ENCODE measurements around the gene NAPG.
"Not testable (repeated sequence)": the region's sequence is repeated elsewhere in the genome, so short reads cannot be mapped to it uniquely, and the experiment has no call there.

Gene NAPG

DNA sequence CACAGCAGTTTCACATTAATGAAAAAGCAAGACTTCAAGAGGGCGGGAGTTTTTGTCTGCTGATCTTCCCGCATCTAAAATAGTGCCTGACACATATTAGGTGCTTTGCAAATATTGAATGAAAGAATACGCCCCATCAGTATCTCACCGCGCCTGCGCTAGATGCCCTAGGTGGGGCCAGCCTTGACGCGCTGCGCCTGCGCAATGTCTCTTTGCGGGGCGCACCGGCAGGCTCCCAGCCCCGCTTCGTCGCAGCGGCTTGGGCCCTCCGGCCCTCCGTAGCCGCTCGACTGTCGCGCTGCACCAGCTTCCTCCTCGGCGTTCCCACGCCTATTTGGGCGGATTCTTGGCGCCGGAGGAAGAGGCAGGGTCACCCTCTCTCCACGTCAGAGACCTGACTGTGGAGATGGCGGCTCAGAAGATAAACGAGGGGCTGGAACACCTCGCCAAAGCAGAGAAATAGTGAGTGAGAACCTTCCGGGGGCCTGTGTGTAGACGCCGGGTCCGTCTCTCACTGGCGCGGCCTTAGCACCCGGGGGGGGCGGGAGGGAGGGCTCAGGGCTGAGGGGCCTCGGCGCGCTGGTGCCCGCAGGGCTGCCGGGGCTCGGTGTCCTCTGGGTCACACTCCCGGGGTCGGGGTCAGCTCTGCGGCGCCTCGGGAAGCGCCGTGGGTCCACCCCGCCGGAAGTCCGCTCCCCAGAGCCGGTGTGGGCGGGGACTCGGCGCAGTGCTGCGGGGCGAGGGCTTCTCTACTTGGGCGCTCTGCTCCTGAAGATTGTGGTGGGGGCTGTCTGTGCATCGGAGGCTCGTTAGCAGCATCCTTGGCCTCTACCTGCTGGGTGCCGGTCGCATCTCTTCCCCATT lies at the start of gene NAPG:
Gene NAPG, plus strand, starts transcription at position 331 of the 864 bp plus-strand sequence. Its CDS starts 76 bp downstream, at position 407.
- peak; percentile 33 to 94 (median 84) for DNase-seq

DNA sequence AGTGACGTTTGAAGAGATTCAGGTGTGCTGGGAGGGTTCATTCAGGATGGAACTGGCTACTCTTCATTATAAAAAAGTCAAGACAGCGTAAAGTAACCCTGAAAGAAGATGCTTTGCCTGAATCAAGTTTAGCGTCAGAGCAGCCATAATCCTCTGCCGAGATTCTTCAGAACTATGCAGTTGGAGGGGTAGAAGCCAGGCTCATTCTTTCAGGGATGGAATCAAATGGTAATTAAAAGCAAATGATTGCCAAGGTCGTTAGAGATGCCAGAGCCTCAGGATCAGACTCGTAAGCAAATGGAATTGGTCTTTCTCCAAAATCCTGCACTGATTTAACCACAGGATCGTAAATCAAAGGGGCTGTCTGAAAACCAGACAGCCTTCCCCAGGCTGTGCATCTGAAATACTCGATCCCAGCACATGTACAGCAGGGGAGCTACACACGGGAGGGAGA lies 49.5 kb upstream of the NAPG start:
- no peak for DNase-seq

DNA sequence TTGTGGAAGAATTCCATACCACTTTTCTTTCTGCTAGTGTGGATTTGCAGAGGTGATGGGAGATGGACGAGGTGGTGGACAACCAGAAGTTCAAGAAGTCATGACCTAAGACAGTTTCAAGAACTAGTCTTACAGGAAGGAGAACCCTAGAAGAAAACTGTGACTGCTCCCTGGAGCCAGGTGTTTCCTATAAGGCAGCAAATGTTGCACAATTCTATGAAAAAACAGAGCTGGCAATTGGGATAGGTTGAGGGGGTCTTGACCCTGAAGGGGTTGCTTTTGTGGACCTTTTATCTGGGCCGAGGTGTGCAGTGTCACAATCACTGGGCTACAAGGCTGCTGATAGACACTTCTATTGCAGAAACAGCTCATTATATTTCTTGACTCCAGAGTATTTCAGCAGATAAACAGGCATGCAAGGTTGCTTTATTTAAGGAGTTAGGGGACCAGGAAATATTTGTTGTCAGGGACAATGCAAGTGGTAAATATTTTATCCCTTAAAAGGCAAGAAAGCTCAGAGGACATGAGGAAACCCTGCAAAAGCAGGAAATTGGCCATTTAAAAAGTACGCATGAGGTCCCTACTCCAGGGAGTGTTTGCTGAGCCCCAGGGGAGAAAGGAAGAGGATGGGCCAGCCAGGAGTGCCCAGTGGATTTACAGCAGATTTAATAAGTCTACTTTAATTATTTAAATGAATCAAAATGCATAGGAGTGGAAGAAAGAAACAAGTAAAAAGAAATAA lies 48.5 kb upstream of the NAPG start:
- no peak for DNase-seq

DNA sequence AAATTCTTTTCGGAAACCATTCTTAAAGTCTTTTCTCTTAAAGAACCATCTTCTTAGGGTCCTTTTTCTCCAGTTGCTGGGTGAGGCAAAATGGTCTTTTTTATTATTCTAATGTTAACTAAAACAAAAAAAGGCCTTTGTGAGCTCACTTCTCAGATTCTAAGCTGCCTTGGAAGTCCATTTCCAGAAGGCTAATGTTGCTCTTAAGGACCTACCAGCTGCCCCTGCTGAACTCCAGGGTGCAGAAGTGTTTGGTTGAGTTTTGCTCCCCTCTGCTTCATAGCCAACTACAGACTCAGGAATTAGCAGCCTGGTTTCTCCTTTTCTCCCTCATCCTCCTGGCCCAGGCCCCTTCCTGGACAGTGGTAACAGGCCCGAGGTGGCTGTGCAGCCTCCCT lies 48.0 kb upstream of the NAPG start:
- DNase-seq: no peak

DNA sequence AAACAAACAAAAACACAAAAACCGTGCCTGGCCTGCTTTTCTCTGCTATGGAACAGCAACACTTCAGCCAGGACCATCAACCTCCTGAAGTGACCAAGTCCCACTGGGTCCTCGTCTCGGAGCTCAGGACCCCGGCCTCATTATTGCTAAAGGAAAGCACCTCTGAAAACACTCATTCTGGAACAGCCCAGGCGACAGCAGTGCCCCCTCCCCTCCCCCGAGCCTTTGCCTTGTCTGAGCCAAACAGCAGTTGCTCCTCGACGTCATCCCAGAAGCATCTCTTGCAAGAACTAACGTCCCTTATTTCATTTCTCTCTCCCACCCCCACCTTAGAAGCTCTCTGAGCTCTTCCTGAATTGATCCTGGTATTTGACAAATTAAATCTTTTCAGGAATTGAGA lies 44.0 kb upstream of the NAPG start:
- DNase-seq: no peak

DNA sequence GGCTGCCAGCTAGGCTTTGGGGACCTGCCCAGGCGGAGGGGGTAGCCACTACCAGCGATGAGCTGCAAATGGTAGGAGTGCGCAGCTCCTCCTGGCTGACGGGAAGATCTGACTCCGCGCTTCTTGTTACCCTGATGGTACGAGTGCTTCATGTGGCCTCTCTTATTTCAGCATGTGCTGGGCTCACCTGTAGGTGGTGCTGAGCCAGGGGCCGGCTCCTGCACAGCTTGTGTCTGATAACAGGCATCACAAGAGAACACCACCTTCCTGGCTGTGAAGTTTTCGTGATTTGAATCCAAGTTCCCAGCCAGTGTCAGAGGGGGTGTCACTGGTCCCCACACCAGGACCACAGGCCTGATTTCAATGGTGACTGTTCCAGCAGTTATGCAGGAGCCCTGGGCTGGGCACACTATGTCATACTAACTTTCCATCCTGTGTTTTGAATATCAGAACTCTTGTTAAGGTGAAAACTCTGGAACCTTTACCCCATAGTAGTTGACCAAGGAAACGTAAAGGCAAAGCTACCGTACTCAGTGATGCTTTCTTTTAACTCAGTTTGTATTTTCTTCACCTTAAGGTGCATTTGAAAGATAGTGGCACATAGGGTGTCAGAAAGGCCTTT lies 43.4 kb upstream of the NAPG start:
- no peak for DNase-seq

DNA sequence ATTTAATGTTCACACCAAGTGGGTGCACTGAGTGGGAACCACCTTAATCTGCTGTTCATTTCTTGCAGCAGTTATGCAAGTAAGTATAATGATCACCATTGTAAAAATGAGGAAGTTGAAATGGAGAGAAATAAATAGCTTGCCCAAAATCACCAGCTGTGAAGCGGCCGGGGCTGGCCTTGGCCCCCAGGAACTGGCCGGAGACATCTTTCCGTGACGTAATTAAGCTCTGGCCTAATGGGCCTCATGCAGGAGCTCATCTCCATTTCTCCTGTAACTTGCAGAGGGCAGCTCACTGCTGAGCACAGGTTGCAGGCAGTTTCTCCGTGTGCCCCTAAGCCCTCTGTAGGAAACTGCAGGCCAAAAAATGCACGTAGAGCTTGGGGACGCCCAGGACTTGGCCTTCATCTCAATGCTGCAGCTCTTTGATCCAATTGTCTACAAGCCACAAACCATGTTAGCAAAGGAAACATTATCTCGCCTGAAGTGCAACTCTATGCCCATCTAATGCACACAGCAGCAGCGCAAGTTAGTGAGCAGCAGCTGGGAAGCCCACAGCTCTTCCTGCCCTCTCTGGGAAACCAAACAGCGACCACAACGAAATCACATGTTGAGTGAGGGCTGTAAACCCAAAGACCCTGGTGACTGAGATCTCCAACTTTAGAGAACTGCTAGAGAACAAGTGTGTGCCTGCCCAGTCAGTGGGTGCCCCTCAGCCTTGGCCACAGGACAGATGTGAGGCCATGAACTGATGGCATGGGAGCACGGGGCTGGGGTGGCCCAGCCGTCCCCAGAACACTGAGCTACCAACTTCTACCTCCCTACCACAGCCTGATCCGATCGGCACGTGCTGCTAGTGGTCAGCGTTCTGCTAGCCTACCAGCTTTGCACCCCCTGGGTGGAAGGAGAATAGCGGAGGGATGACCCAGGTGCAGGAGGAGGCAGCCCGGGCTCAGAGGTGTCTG lies 42.6 kb upstream of the NAPG start:
- DNase-seq: peak in 1 of 14 donors; percentile 26

DNA sequence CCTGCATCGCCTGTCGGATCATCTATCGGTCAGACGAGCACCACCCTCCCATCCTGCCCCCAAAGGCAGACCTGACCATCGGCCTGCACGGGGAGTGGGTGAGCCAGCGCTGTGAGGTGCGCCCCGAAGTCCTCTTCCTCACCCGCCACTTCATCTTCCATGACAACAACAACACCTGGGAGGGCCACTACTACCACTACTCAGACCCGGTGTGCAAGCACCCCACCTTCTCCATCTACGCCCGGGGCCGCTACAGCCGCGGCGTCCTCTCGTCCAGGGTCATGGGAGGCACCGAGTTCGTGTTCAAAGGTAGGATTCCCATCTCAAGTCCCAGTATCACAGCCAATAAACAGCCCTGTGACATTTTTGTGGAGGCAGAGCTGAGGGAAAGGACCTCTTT lies 40.4 kb upstream of the NAPG start:
- DNase-seq: no peak

DNA sequence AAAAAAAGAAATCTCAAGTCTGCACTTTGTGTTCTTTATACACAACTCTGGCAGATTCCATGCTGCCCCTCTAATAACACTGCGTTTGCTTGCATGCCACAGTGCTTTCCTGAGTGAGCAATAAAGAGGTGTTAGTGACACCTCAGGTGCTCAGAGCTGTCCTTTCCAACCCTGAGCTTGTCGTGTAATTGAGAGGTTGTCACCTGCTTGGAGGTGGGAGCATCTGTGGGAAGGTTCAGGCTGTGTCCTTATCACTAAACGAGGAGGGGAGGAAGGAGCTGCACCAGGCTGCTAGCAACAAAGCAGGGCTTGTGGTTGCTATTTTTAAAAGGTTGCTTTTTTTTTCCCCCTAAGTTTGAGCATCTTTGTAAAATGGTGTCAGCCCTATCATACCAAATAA lies 39.5 kb upstream of the NAPG start:
- DNase-seq: no peak

DNA sequence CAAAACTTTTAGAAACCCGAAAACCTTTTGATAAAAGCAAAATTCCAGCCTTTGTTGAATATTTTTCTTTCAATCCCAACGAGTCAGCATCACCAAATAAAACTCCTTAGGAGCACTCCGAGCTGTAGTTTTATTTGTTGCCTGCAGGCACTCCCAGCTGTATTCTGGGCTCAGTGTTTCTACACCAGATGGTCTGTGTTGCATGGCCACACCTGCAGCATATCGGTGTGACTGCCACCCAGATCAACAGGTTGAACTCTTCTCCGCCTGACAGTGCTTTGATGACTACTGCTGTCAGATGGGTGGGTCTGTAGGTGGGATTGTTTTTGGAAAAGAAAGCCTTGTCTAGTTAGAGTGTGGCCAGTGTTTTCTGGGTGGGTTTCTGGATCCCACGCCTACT lies 38.7 kb upstream of the NAPG start:
- no peak for DNase-seq

DNA sequence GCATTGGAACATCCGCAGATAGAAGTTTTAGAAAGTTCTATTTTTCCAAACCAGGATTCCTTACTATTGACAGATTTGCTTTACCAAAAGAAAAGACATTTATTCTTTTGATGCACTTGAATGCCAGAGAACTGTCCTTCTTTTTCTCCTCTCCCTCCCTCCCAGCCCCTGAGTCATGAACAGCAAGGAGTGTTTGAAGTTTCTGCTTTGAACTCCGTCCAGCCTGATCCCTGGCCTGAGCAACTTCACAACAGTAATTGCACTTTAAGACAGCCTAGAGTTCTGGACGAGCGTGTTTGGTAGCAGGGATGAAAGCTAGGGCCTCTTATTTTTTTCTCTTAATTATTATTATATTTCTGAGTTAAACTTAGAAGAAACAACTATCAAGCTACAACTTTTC lies 37.8 kb upstream of the NAPG start:
- DNase-seq: no peak

DNA sequence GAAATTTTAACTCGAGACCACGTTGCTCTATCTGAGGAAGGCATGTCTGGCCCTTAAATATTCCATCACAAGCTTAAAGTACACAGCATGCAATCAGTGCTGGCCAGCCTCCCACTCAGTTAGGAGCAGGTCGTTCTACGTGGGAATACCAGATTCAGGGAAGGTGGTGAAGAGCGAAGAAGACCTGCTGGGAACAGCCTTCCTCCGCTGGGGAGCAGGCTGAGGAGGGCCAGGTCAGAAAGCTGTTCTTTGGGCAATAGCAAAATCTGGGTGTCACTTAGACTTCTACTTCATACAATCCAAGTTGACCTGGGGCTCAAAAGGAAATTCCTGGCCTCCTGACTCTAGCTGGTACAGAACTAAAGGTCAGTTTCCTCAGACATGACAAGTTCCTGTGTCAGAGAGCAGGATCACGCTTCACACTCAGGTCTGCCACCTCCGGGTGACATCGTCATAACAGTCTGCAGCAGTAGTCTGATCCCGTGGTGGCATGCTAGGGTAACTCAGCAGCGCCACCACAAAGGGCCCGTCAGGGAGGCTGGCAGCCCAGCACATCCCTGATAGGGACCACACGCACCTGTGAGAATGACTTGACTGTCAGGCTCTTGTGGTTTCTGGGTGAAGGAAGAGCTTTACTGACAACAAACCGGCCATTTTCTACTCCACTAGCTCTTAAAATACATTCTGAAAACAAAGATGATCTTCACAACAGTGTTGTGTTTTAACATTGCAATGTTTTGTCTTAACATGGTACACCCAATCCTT lies 35.2 kb upstream of the NAPG start:
- DNase-seq: no peak

DNA sequence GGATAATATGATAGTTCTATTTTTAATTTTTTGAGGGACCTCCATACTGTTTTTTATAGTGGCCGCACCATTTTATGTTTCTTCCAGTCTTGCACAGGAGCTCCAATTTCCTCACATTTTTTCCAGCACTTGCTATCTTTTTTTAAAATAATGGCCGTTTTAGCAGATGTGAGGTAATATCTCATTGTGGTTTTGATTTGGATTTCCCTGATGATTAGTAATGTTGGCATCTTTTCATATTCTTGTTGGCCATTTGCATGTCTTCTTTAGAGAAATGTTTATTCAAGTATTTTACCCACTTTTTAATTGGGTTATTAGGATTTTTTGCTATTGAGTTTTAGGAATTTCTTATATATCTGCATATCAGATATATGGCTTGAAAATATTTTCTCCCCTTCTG lies 29.9 kb upstream of the NAPG start:
- no peak for DNase-seq

DNA sequence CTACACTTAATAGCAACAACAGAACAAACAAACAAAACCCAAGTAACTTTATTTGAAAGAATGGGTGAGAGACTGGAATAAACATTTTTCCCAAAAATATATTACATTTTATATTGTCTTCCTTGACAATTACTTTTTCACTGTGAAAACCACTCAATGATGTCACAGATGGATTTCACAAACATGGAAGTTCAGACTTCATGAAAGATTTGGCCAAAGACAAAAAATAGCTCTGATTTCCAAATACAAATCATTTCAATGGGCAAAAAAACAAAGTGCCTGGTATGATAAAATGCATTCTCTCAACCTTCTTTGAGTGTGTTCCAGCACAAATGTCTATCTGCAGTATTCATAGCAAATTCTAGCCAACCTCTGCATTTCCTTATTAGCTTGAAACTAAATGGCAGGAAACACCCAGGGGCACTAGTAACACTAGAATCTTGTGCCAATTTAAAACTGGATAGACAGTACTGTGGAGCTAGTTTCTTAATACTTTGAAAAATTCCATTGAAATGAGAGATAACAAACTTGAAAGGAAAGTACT lies 28.5 kb upstream of the NAPG start:
- DNase-seq: no peak

DNA sequence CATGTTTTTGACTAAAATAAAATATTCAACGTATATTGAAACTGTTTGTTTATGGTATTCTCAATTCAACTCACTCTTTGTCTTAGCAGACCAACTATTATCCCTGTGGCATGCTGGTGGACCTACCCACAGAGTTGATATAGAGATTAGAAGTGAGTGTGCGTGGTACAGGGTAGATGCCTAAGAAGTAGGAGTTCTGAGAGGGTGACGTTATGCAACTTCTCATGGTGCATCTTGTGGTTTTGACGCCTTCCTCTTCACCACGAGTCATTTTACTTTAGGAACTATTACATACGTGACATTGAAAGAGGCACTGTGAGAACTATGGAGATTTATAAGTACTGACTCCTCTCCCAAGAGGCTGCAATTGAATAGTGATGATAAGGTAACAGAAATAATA lies 26.6 kb upstream of the NAPG start:
- no peak for DNase-seq

DNA sequence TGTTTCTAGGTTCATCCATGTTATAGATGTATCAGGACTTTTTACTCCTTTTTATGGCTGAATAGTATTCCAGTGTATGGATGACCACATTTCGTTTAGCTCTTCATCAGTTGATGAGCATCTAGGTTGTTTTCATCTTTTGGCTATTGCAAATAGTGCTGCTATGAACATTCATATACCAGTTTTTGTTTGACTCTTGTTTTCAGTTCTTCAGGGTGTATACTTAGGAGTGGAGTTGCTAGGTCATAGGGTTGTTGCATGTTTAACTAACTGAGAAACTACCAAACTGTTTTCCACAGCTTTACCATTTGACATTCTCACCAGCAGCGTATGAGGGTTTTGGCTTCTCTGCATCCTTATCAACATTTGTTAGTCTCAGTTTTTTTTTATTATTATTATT lies 25.8 kb upstream of the NAPG start:
- no peak for DNase-seq

DNA sequence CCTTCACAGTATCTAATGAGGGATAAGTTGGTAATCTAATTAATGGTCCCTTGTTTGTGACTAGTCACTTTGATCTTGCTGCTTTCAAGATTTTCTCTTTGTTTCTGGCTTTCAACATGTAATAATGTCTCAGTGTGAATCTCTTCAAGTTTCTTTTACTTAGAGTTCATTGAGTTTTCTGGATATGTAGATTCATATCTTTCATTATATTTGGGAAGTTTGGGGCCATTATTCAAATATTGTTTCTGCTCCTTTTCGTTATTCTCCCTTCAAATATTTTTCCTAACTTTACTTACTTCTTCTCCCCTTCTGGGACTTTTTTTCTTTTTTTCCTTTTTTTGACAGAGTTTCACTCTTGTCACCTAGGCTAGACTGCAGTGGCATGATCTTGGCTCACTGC lies 21.1 kb upstream of the NAPG start:
- DNase-seq: no peak

DNA sequence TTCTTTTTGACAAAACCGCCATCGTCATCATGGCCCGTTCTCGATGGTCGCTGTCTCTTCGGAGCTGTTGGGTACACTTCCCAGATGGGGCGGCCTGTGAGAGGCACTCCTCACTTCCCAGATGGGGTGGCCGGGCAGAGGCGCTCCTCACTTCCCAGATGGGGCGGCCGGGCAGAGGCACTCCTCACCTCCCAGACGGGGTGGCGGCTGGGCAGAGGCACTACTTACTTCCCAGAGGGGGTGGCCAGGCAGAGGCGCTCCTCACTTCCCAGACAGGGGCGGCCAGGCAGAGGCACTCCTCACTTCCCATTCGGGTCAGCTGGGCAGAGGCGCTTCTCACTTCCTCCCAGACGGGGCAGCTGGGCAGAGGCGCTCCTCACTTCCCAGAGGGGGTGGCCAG lies 19.9 kb upstream of the NAPG start:
- not testable (repeated sequence) for DNase-seq

DNA sequence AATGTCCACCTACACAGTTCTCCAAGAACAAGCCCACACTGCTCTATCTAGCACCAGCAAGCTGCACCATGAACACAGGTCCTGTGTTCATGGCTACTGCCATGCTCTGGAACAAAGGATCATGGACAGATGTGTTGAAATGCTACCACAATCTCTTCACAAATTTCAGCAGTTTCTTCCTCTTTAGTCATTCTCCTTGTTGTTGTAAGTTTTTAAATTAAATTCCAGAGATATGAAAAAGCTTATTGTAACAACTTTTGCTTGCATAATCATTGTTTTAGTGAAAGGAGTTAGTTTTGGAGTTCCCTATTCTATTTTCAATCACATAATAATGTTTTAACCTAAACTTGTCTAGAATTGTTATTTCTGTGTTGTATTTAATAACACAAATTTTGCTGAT lies 17.2 kb upstream of the NAPG start:
- no peak for DNase-seq

DNA sequence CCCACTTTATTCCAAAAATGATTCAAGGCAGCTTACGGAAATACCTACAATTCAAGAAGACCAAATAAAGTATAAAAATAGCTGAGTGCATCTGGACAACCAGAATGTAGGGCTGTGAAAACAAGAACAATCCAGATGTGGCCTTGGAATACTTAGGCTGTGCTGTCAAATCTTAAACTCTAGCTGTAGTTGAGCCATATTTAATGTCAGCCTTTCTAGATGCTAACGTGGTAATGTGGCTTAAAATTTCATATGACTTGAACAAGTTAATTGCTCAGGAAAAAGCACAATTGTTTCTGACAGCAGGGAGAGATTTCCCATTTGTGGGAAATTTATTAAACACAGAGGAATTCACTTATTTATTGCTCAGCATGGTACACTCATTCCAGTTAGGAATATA lies 14.6 kb upstream of the NAPG start:
- DNase-seq: no peak

DNA sequence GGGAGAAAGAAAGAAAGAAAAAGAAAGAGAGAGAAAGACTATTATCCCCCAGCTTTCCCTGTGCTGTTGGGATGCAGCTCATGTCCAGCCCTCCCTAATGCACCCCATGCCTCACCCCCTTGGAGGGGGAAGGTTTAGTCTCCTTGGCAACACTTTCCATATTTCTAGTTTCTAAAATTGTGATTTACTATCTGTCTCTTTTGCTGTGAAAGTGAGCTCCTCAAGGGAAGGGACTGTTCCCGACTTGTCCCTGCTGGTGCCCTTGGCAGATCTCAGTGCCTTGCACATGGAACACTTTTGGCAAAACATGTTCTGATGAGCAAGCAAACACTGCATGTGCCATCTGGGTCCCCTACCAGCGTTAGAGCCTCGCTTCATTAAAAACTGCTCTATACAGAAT lies 11.7 kb upstream of the NAPG start:
- peak in 3 of 14 donors; percentile 14 to 32 (median 22) for DNase-seq
